Panc1 (cell line): ENCODE data around the gene NTRK3. TPM values are rescaled to one million over a fixed set of nuclear protein-coding genes. Genes with fewer than 3 reads are reported as not detected.

Source experiments
- ATAC-seq: fragments of 200-7000 bp; cut with Tn5 transposase; 2 replicates; pipeline ENCODE4 v1.9.1; 2020; ENCODE audit warnings: mild to moderate bottlenecking, moderate library complexity
- BruUV-seq: library from RNA; stranded (reverse); fragments of 400-500 nt; replicated peaks from 2 replicates; lab custom pipeline; 2021; lab: Mats Ljungman, UMichigan
- CTCF ChIA-PET: fragments of 300-600 bp; sonication (Branson Sonifier 250); formaldehyde crosslinking; loops from one replicate; lab custom pipeline; 2022; ENCODE audit warnings: antibody characterized with exemption; lab: Charles Lee
- POLR2A ChIA-PET: fragments of 300-600 bp; sonication (Branson Sonifier 250); formaldehyde crosslinking; loops from one replicate; lab custom pipeline; 2022; ENCODE audit warnings: antibody characterized with exemption; lab: Charles Lee
- DNase-seq: peaks from one replicate; pipeline ENCODE4 v3.0.0-alpha.2; 2010; ENCODE audit warnings: low read depth, low spot score
- H3K27ac ChIP-seq: 2 replicates; pipeline ENCODE4 v1.5.1; 2011; ENCODE audit warnings: mild to moderate bottlenecking, low read length, inconsistent platforms
- H3K27me3 ChIP-seq: fragments of 200-500 bp; sonication (Bioruptor generic); 2 replicates; pipeline ENCODE4 v1.6.0; 2014; ENCODE audit warnings: low read length, inconsistent platforms; ENCODE audit not compliant: control insufficient read depth, insufficient read depth
- H3K36me3 ChIP-seq: fragments of 200-500 bp; sonication (Bioruptor generic); 2 replicates; pipeline ENCODE4 v1.5.1; 2014; ENCODE audit warnings: inconsistent platforms, mild to moderate bottlenecking, low read length, moderate library complexity; ENCODE audit not compliant: control insufficient read depth, insufficient read depth
- H3K4me1 ChIP-seq: 2 replicates; pipeline ENCODE4 v1.5.1; 2011; ENCODE audit warnings: inconsistent platforms, mild to moderate bottlenecking, low read length, moderate library complexity; ENCODE audit not compliant: control insufficient read depth, insufficient read depth
- H3K4me3 ChIP-seq, 2 experiments: 2 replicates each; pipeline ENCODE4 v1.5.1; 2011 to 2012; ENCODE audit warnings: low read depth in 2 of 2, low read length in 2 of 2, mild to moderate bottlenecking in 2 of 2, inconsistent platforms in 1 of 2, moderate library complexity in 1 of 2
- H3K9me3 ChIP-seq: fragments of 200-500 bp; sonication (Bioruptor generic); 2 replicates; pipeline ENCODE4 v1.5.1; 2014; ENCODE audit warnings: low read depth, mild to moderate bottlenecking, inconsistent platforms, low read length, moderate library complexity; ENCODE audit not compliant: control insufficient read depth, insufficient read depth
- POLR2AphosphoS5 ChIP-seq: IDR thresholded peaks from 2 replicates; pipeline ENCODE4 v1.6.1; 2012; ENCODE audit warnings: mild to moderate bottlenecking, low read depth, low read length, moderate library complexity
- SIN3A ChIP-seq: IDR thresholded peaks from 2 replicates; pipeline ENCODE4 v1.6.1; 2012; ENCODE audit warnings: low read depth, mild to moderate bottlenecking, low read length, moderate library complexity, borderline replicate concordance; ENCODE audit not compliant: insufficient read depth
- TCF7L2 ChIP-seq: IDR thresholded peaks from 2 replicates; pipeline ENCODE4 v1.6.1; 2011; ENCODE audit warnings: mild to moderate bottlenecking, low read depth, low read length, inconsistent platforms
- in situ Hi-C: cut with HindIII; loops from 2 replicates; pipeline ENCODE4 v1.10.0; 2016; ENCODE audit warnings: low sequenced_read_pairs, low pct_unique_long_range_greater_than_20kb
- intact Hi-C: fragments of 100-400 bp; cut with micrococcal nuclease; formaldehyde crosslinking; loops from one replicate; pipeline ENCODE4 v1.10.0; 2022; ENCODE audit not compliant: unreplicated experiment
- total RNA-seq: library from RNA; stranded (reverse); gene quantifications from one replicate; pipeline ENCODE4 v1.2.1, GENCODE V29; 2021; ENCODE audit not compliant: unreplicated experiment
- TF ChIP-seq, protein P1 (sequence below), 2 experiments: IDR thresholded peaks; 2 replicates each; pipeline ENCODE4 v1.6.1; 2011 to 2012; ENCODE audit warnings: low read depth in 2 of 2, control low read depth in 1 of 2, low read length in 1 of 2, mild to moderate bottlenecking in 1 of 2, moderate library complexity in 1 of 2; ENCODE audit not compliant: insufficient read depth in 1 of 2
- TF ChIP-seq, protein P2 (sequence below): fragments of 450-650 bp; IDR thresholded peaks from 2 replicates; pipeline ENCODE4 v1.5.1; 2017; ENCODE audit warnings: mild to moderate bottlenecking

NTRK3 gene
- total RNA-seq, 1 experiment from 2014 or later, result not detected

DNA sequence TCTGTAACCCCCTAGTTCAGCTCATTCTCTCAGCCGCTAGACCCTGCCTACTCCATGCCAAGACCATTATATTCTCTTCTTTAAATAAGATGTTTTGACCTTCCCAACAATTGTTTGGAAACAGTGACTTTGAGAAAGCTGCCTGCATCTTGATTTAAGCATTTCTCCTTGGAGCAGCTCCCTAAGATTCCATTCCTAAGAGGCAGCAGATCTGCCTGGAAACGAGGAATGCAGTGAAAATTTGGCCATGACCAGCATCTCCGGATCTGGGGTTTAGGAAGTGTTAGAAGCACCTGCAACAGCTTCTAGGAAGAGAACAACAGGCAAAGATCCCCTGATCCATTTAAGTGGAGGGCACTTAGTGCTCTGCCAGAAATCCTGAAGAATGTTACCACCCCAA, 235.7 kb downstream of the NTRK3 start:
- Histone ChIP-seq H3K27ac (no peak overlapping the region), H3K4me1 (no peaks in the 10 kb centered on the region), H3K9me3 (no peaks in the 10 kb centered on the region), H3K4me3 (no peak overlapping the region), H3K36me3 (no peaks in the 10 kb centered on the region), H3K27me3 (no peaks in the 10 kb centered on the region)
- POLR2A ChIA-PET, result no interaction called here
- intact Hi-C loops, result no loop called here
- CTCF ChIA-PET, result no interaction called here
- DNase-seq (no peak), ATAC-seq (no peak)
- BruUV-seq, result no TSS peak
- in situ Hi-C loops, result no loop called here
- TF ChIP-seq TCF7L2 (no peak), SIN3A (no peak), POLR2AphosphoS5 (no peak)
- TF ChIP-seq, protein P1, sequence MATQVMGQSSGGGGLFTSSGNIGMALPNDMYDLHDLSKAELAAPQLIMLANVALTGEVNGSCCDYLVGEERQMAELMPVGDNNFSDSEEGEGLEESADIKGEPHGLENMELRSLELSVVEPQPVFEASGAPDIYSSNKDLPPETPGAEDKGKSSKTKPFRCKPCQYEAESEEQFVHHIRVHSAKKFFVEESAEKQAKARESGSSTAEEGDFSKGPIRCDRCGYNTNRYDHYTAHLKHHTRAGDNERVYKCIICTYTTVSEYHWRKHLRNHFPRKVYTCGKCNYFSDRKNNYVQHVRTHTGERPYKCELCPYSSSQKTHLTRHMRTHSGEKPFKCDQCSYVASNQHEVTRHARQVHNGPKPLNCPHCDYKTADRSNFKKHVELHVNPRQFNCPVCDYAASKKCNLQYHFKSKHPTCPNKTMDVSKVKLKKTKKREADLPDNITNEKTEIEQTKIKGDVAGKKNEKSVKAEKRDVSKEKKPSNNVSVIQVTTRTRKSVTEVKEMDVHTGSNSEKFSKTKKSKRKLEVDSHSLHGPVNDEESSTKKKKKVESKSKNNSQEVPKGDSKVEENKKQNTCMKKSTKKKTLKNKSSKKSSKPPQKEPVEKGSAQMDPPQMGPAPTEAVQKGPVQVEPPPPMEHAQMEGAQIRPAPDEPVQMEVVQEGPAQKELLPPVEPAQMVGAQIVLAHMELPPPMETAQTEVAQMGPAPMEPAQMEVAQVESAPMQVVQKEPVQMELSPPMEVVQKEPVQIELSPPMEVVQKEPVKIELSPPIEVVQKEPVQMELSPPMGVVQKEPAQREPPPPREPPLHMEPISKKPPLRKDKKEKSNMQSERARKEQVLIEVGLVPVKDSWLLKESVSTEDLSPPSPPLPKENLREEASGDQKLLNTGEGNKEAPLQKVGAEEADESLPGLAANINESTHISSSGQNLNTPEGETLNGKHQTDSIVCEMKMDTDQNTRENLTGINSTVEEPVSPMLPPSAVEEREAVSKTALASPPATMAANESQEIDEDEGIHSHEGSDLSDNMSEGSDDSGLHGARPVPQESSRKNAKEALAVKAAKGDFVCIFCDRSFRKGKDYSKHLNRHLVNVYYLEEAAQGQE (IDR thresholded peaks at IDR 0.05; ENCODE audit: insufficient read depth in 1 of 2, low read depth in 2 of 2, low read length in 1 of 2), result no peak
- TF ChIP-seq, protein P2, sequence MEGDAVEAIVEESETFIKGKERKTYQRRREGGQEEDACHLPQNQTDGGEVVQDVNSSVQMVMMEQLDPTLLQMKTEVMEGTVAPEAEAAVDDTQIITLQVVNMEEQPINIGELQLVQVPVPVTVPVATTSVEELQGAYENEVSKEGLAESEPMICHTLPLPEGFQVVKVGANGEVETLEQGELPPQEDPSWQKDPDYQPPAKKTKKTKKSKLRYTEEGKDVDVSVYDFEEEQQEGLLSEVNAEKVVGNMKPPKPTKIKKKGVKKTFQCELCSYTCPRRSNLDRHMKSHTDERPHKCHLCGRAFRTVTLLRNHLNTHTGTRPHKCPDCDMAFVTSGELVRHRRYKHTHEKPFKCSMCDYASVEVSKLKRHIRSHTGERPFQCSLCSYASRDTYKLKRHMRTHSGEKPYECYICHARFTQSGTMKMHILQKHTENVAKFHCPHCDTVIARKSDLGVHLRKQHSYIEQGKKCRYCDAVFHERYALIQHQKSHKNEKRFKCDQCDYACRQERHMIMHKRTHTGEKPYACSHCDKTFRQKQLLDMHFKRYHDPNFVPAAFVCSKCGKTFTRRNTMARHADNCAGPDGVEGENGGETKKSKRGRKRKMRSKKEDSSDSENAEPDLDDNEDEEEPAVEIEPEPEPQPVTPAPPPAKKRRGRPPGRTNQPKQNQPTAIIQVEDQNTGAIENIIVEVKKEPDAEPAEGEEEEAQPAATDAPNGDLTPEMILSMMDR, result no peak

DNA sequence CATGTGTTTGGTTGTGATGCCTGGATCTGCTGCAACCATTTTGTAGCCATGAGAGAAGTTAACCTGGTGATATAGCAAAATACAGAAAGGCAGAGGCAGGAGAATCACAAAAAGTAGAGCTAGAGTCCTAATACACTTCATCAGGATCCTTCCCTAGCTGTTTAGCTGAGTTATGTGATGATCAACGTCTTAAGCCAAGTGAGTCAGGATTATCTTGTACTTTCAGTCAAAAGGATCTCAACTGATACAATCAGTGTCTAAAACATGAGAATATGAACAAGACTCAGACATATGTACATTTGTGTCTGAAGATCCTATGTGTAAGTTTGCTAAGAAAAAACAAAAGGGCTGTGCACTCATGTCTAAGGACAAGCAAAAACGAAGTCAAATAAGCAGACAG, 236.9 kb downstream of the NTRK3 start:
- no peaks in the 10 kb centered on the region for H3K36me3 ChIP-seq
- in situ Hi-C loops, result no loop called here
- no peaks in the 10 kb centered on the region for H3K4me1 ChIP-seq
- no TSS peak for BruUV-seq
- no peak overlapping the region for H3K27ac ChIP-seq
- ATAC-seq, result no peak
- ChIA-PET POLR2A (no interaction called here), CTCF (no interaction called here)
- H3K4me3 ChIP-seq, result no peak overlapping the region
- H3K27me3 ChIP-seq, result no peaks in the 10 kb centered on the region
- TF ChIP-seq POLR2AphosphoS5, result no peak
- TF ChIP-seq SIN3A, result no peak
- TF ChIP-seq, protein P1 (IDR thresholded peaks at IDR 0.05; ENCODE audit: insufficient read depth in 1 of 2, low read depth in 2 of 2, low read length in 1 of 2), result no peak
- TF ChIP-seq, protein P2, result no peak
- TF ChIP-seq TCF7L2, result no peak
- DNase-seq, result no peak
- no peaks in the 10 kb centered on the region for H3K9me3 ChIP-seq
- intact Hi-C loops, result no loop called here
